Bronchial epithelial cell (primary cell): ENCODE measurements around the gene SLCO4A1. TPM values are rescaled to one million over a fixed set of nuclear protein-coding genes. Genes with fewer than 3 reads are reported as not detected.

Source experiments
- DNase-seq: peaks from one replicate; pipeline ENCODE4 v3.0.0-alpha.2; 2010; ENCODE audit warnings: low read depth
- FAIRE-seq: peaks from 2 replicates; lab custom pipeline; 2011; peaks lifted over from hg19 to GRCh38; lab: Jason Lieb, UNC
- H3K27me3 ChIP-seq: 2 replicates; pipeline ENCODE4 v1.5.1; 2011; ENCODE audit warnings: low read length; ENCODE audit not compliant: control insufficient read depth, insufficient read depth
- H3K36me3 ChIP-seq: 2 replicates; pipeline ENCODE4 v1.5.1; 2011; ENCODE audit warnings: low read length; ENCODE audit not compliant: control insufficient read depth, insufficient read depth
- H3K4me3 ChIP-seq: 2 replicates; pipeline ENCODE4 v1.5.1; 2011; ENCODE audit warnings: mild to moderate bottlenecking, low read depth, low read length, control low read depth
- CTCF ChIP-seq: IDR thresholded peaks from 2 replicates; pipeline ENCODE4 v1.5.1; 2011; ENCODE audit warnings: mild to moderate bottlenecking, moderate library complexity, low read length, control low read depth, inconsistent platforms; ENCODE audit not compliant: insufficient read depth, severe bottlenecking
- total RNA-seq: library from RNA; depleted of rRNA; stranded (reverse); fragments of >200 nt; gene quantifications from 2 replicates; pipeline ENCODE4 v1.2.1, GENCODE V29; 2014

SLCO4A1 gene
- total RNA-seq, 1 donor from 2014 or later, result 1.6 TPM

- no peak for TF ChIP-seq CTCF
- H3K4me3 ChIP-seq, result no peak overlapping the region
- DNase-seq, result no peak
- H3K27me3 ChIP-seq, result no peaks in the 10 kb centered on the region
- H3K36me3 ChIP-seq, result no peaks in the 10 kb centered on the region
- no peak for FAIRE-seq
These were observed 28.0 kb upstream of the SLCO4A1 start for GRCh38 chr20:62614085-62614960.

GRCh38 chr20:62614961-62615680 is 27.2 kb upstream of the SLCO4A1 start:
- TF ChIP-seq CTCF, result no peak
- H3K27me3 ChIP-seq, result no peaks in the 10 kb centered on the region
- FAIRE-seq, result no peak

GRCh38 chr20:62615750-62616251 is 26.5 kb upstream of the SLCO4A1 start:
- no peak for TF ChIP-seq CTCF
- no peaks in the 10 kb centered on the region for H3K36me3 ChIP-seq
- H3K4me3 ChIP-seq, result no peak overlapping the region
- DNase-seq, result no peak
- peak; percentile 83 for FAIRE-seq
- H3K27me3 ChIP-seq, result no peaks in the 10 kb centered on the region

More at GRCh38 chr20:62614961-62615680, 27.2 kb upstream of the SLCO4A1 start:
- DNase-seq, result no peak
- no peak overlapping the region for H3K4me3 ChIP-seq
- no peaks in the 10 kb centered on the region for H3K36me3 ChIP-seq

GRCh38 chr20:62616728-62617621 is 25.3 kb upstream of the SLCO4A1 start:
- no peak overlapping the region for H3K4me3 ChIP-seq
- H3K36me3 ChIP-seq, result no peaks in the 10 kb centered on the region
- DNase-seq (peak; percentile 37), FAIRE-seq (no peak)
- peak; percentile 97 for TF ChIP-seq CTCF
- no peaks in the 10 kb centered on the region for H3K27me3 ChIP-seq

GRCh38 chr20:62617711-62618483 is 24.4 kb upstream of the SLCO4A1 start:
- H3K27me3 ChIP-seq, result no peaks in the 10 kb centered on the region
- H3K4me3 ChIP-seq, result no peak overlapping the region
- no peaks in the 10 kb centered on the region for H3K36me3 ChIP-seq
- FAIRE-seq (no peak), DNase-seq (peak; percentile 20)
- TF ChIP-seq CTCF, result no peak
